ENCODE measurements around the gene ZC3H7A. TPM values are rescaled to one million over a fixed set of nuclear protein-coding genes. Genes with fewer than 3 reads are reported as not detected.
"Not testable (repeated sequence)": the region's sequence is repeated elsewhere in the genome, so short reads cannot be mapped to it uniquely, and the experiment has no call there.

ZC3H7A gene
- total RNA-seq, 3 donors from 2014 or later, result 42.4 to 61.2 (median 59.0) TPM

DNA sequence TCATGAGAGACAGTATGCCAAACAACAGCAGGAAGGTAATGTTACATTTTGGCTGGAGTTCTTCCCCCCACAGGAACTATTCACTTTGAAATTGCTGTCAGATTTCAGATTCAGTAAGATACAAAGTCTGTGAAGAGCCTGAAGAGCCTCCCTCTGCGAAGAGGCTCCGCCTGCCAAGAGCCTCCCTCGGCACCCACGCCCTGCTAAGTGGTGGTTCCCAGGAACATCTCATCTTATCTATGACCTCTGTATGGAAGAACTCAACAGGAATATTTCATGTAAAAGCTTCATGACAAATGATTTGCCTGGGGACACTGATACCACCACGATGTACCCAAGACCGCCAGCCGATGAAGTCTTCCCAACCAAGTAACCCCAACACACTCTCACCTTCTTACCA lies 3.2 kb downstream of the ZC3H7A start:
- Histone ChIP-seq H3K4me3 (no peak overlapping the region), H3K36me3 (ENCODE audit: low read depth) (no peaks in the 10 kb centered on the region), H3K9me3 (no peaks in the 10 kb centered on the region), H3K4me1 (ENCODE audit: low read depth) (peaks cover 43% of the 10 kb centered on the region)
- TF ChIP-seq, protein P1, sequence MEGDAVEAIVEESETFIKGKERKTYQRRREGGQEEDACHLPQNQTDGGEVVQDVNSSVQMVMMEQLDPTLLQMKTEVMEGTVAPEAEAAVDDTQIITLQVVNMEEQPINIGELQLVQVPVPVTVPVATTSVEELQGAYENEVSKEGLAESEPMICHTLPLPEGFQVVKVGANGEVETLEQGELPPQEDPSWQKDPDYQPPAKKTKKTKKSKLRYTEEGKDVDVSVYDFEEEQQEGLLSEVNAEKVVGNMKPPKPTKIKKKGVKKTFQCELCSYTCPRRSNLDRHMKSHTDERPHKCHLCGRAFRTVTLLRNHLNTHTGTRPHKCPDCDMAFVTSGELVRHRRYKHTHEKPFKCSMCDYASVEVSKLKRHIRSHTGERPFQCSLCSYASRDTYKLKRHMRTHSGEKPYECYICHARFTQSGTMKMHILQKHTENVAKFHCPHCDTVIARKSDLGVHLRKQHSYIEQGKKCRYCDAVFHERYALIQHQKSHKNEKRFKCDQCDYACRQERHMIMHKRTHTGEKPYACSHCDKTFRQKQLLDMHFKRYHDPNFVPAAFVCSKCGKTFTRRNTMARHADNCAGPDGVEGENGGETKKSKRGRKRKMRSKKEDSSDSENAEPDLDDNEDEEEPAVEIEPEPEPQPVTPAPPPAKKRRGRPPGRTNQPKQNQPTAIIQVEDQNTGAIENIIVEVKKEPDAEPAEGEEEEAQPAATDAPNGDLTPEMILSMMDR (IDR thresholded peaks at IDR 0.05), result no peak
- intact Hi-C loops (cut with DNase I, micrococcal nuclease), result no loop called here
- DNase-seq, result peak in 1 of 3 donors; percentile 61
- no peak for ATAC-seq

DNA sequence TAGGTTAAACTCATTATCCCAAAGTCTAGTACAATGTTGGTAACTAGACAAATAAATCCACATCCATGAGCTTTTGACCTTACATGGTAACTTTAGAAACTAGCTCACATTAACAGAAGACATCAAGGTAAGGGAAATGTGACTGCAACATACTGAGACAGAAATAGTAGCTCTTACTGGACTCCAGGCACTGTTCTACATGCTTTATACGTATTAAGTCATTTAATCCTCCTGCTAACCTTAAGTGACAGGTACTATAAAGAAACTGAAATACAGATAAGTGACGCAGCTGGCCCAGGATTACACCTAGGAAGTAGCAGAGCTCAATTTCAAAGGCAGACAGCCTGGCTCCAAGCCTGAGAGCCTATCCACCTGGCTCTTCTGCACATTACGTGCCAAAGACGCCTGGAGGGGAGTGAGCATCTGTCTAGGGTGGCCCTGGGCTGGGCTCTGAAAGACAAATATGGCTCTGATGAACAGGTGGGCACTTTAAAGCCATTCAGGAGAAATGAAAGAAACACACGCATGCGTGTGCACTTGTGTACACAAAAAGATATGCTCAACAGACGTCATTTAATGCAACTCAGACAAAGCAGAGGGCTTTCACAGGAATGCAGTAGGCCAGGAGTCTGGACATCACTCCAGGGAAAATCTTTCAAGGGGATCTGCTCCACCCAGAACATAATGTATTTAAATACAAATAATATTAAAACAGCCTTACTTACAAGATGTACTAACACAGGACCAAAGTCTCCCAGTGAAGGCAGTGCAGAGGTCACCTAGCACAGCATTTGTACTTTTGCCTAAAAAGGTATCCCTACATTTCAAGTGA lies 4.4 kb downstream of the ZC3H7A start:
- H3K9me3 ChIP-seq, result no peaks in the 10 kb centered on the region
- TF ChIP-seq, protein P1 (IDR thresholded peaks at IDR 0.05), result no peak
- DNase-seq, result peak in 2 of 3 donors; percentile 59 to 77
- H3K36me3 ChIP-seq (ENCODE audit: low read depth), result no peaks in the 10 kb centered on the region
- intact Hi-C loops (cut with DNase I, micrococcal nuclease), result no loop called here
- peaks cover 31% of the 10 kb centered on the region for H3K4me1 ChIP-seq (ENCODE audit: low read depth)
- peak overlapping the region; percentile 3 for H3K4me3 ChIP-seq
- peak; percentile 56 for ATAC-seq

DNA sequence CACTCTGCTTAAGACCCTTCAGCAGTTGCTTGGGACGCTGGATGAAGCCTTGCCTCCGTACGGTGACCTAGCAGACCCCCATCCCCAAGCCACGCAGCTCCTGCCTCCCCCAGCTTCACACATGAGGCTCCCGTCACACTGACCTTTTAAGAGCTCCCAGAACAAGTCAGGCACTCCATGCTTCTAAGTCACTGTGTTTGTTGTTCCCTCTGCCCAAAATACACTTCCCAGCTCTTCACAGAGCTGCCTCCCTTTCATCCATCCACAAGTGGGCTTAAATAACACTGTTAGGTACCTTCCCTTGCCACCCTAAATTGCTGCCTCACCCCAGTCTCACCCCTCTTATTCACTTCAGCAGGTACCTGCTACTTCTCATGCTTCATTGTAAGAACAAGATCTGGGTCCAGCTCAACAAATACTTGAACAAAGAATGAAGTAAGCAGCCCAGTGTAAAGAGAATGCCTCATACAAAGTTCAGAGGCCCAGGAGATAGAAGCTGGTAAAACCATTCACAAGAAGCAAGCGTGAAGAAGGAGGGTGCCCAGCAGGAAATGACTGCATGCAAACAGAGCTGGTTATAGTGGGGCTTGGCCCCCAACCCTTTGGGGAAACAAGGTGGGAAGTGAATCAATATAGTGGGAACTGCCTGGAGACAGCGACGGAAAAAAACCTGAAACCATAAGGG lies 5.8 kb downstream of the ZC3H7A start:
- Histone ChIP-seq H3K4me3 (no peak overlapping the region), H3K9me3 (no peaks in the 10 kb centered on the region), H3K36me3 (ENCODE audit: low read depth) (no peaks in the 10 kb centered on the region), H3K4me1 (ENCODE audit: low read depth) (peaks cover 39% of the 10 kb centered on the region)
- ATAC-seq (no peak), DNase-seq (no peak)
- intact Hi-C loops (cut with DNase I, micrococcal nuclease), result no loop called here
- TF ChIP-seq, protein P1 (IDR thresholded peaks at IDR 0.05), result no peak

DNA sequence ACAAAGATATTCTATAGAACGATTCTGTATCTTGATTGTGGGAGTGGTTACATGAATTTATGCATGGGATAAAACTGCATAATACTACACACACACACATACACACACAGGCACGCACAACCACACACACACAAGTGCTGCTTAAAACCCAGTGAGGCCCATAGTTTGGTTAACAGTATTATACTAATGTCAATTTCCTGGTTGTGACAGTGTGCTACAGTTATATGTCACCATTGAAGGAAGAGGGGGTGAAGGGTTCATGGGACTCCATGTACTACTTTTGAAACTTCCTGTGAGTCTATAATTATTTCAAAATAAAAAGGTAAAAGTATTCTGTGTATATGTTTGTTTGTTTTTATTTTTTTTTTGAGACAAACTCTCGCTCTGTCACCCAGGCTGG lies 8.1 kb downstream of the ZC3H7A start:
- intact Hi-C loops (cut with DNase I, micrococcal nuclease), result no loop called here
- peaks cover 38% of the 10 kb centered on the region for H3K4me1 ChIP-seq (ENCODE audit: low read depth)
- no peaks in the 10 kb centered on the region for H3K36me3 ChIP-seq (ENCODE audit: low read depth)
- TF ChIP-seq, protein P1 (IDR thresholded peaks at IDR 0.05), result no peak
- ATAC-seq (no peak), DNase-seq (no peak)
- H3K4me3 ChIP-seq, result no peak overlapping the region
- H3K9me3 ChIP-seq, result no peaks in the 10 kb centered on the region

DNA sequence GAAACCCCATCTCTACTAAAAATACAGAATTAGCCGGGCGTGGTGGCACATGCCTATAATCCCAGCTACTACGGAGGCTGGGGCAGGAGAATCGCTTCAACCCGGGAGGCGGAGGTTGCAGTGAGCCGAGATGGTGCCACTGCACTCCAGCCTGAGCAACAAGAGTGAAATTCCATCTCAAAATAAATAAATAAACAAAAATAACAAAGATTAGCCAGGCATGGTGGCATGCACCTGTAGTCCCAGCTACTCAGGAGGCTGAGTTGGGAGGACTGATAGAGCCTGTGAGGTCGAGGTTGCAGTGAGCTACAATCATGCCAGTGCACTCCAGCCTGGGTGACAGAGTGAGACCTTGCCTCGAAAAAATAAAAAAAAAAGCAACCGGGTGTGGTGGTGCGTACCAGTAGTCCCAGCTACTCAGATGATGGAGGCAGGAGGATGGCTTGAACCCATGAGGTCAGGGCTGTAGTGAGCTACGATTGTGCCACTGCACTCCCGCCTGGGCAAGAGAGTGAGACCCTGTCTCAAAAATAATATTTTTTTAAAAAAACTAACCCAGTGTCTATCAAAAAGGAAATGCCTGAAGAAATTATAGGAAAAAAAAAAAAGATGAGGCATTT lies 12.0 kb downstream of the ZC3H7A start:
- ATAC-seq; intact Hi-C loops (cut with DNase I, micrococcal nuclease); H3K9me3 ChIP-seq; H3K4me3 ChIP-seq; DNase-seq; H3K36me3 ChIP-seq (ENCODE audit: low read depth): not testable (repeated sequence)
- peaks cover 30% of the 10 kb centered on the region for H3K4me1 ChIP-seq (ENCODE audit: low read depth)

DNA sequence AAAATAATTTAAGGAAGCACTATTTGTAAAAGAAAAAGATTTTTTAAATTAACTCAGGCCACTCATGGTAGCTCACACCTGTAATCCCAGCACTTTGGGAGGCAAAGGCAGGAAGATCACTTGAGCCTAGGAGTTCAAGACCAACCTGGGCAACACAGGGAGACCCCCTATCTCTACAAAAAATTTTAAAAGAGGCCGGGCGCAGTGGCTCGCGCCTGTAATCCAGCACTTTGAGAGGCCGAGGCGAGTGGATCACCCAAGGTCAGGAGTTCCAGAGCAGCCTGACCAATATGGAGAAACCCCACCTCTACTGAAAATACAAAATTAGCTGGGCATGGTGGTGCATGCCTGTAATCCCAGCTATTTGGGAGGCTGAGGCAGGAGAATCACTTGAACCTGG lies 12.7 kb downstream of the ZC3H7A start:
- peaks cover 30% of the 10 kb centered on the region for H3K4me1 ChIP-seq (ENCODE audit: low read depth)

More for the DNA sequence above, 12.7 kb downstream of the ZC3H7A start:
- H3K36me3 ChIP-seq (ENCODE audit: low read depth); intact Hi-C loops (cut with DNase I, micrococcal nuclease); H3K4me3 ChIP-seq; H3K9me3 ChIP-seq; DNase-seq; ATAC-seq: not testable (repeated sequence)

Data from mucosa of descending colon (tissue), 3 donors.